HCT116 (cell line): ENCODE measurements around the gene PVR. TPM values are rescaled to one million over a fixed set of nuclear protein-coding genes. Genes with fewer than 3 reads are reported as not detected.

Experiments used
- ATAC-seq: fragments of 200-7000 bp; cut with Tn5 transposase; 2 replicates; pipeline ENCODE4 v1.9.1; 2020; ENCODE audit warnings: mild to moderate bottlenecking, moderate library complexity
- BruUV-seq: library from RNA; stranded (reverse); fragments of 400-500 nt; replicated peaks from 2 replicates; lab custom pipeline; 2021; lab: Mats Ljungman, UMichigan
- CTCF ChIA-PET: fragments of 300-600 bp; sonication (Branson Sonifier 250); formaldehyde crosslinking; loops from one replicate; lab custom pipeline; 2021; ENCODE audit warnings: antibody characterized with exemption; lab: Charles Lee
- POLR2A ChIA-PET: fragments of 300-600, 350-600 bp; sonication (Branson Sonifier 250); formaldehyde crosslinking; loops from one replicate; lab custom pipeline; 2021; ENCODE audit warnings: antibody characterized with exemption; lab: Charles Lee
- RAD21 ChIA-PET, 2 experiments: fragments of 300-600 bp; sonication (Branson Sonifier 250); formaldehyde crosslinking; loops; one replicate each; lab custom pipeline; 2023; ENCODE audit warnings: low total read pairs in 2 of 2; ENCODE audit not compliant: uncharacterized antibody in 2 of 2, unreplicated experiment in 2 of 2, low non-redundant PET in 1 of 2; lab: Charles Lee
- DNase-seq: peaks from one replicate; pipeline ENCODE4 v3.0.0-alpha.2; 2010; ENCODE audit warnings: low read depth, low spot score
- H2AFZ ChIP-seq: fragments of 200-600 bp; shearing (Covaris generic), sonication (generic); 2 replicates; pipeline ENCODE4 v1.6.1; 2017; ENCODE audit warnings: low read depth, mixed run types, mixed read lengths, antibody characterized with exemption, low read length; ENCODE audit not compliant: poor library complexity, severe bottlenecking
- H3K27ac ChIP-seq: 2 replicates; pipeline ENCODE4 v1.5.1; 2012; ENCODE audit warnings: low read depth, low read length
- H3K27me3 ChIP-seq: fragments of 200-600 bp; sonication (generic); 2 replicates; pipeline ENCODE4 v1.6.1; 2016; ENCODE audit warnings: mixed run types, low read length, mixed read lengths; ENCODE audit not compliant: insufficient read depth
- H3K36me3 ChIP-seq, 2 experiments: fragments of 200-500 bp in 1 of 2; fragments of 200-600 bp in 1 of 2; sonication (Bioruptor generic) in 1 of 2; sonication (generic) in 1 of 2; 2 replicates each; pipeline versions ENCODE4 v1.5.1 to v1.6.1; 2014 to 2016; ENCODE audit warnings: low read length in 2 of 2, inconsistent platforms in 1 of 2, mixed read lengths in 1 of 2, mixed run types in 1 of 2; ENCODE audit not compliant: insufficient read depth in 2 of 2, control insufficient read depth in 1 of 2
- H3K4me1 ChIP-seq, 2 experiments: fragments of 200-600 bp in 1 of 2; sonication (generic) in 1 of 2; 2 replicates each; pipeline versions ENCODE4 v1.5.1 to v1.6.1; 2012 to 2017; ENCODE audit warnings: low read length in 2 of 2, inconsistent platforms in 1 of 2, mild to moderate bottlenecking in 1 of 2, mixed read lengths in 1 of 2, mixed run types in 1 of 2, moderate library complexity in 1 of 2; ENCODE audit not compliant: insufficient read depth in 2 of 2, control insufficient read depth in 1 of 2
- H3K4me2 ChIP-seq: fragments of 200-600 bp; sonication (generic); 2 replicates; pipeline ENCODE4 v1.6.1; 2017; ENCODE audit warnings: mixed run types, low read length, mixed read lengths
- H3K4me3 ChIP-seq, 2 experiments: fragments of 200-600 bp in 1 of 2; sonication (generic) in 1 of 2; replicated peaks in 1 of 2; 2 replicates each; pipeline ENCODE4 v1.5.1; 2011 to 2016; ENCODE audit warnings: low read length in 2 of 2, control low read depth in 1 of 2, low read depth in 1 of 2, mild to moderate bottlenecking in 1 of 2, mixed read lengths in 1 of 2, mixed run types in 1 of 2
- H3K79me2 ChIP-seq: fragments of 200-600 bp; sonication (generic); 2 replicates; pipeline ENCODE4 v1.6.1; 2017; ENCODE audit warnings: mild to moderate bottlenecking, mixed run types, low read length, moderate library complexity, mixed read lengths; ENCODE audit not compliant: insufficient read depth
- H3K9ac ChIP-seq: fragments of 200-600 bp; sonication (generic); 2 replicates; pipeline ENCODE4 v1.6.1; 2016; ENCODE audit warnings: low read length, mixed read lengths
- H3K9me2 ChIP-seq: fragments of 200-600 bp; sonication (generic), shearing (Covaris generic); 2 replicates; pipeline ENCODE4 v1.6.1; 2017; ENCODE audit warnings: mixed run types, mild to moderate bottlenecking, moderate library complexity; ENCODE audit not compliant: insufficient read depth
- H3K9me3 ChIP-seq, 2 experiments: fragments of 200-500 bp in 1 of 2; fragments of 200-600 bp in 1 of 2; sonication (Bioruptor generic) in 1 of 2; sonication (generic) in 1 of 2; 2 replicates each; pipeline ENCODE4 v1.6.1; 2014 to 2017; ENCODE audit warnings: low read length in 2 of 2, mixed read lengths in 2 of 2, inconsistent platforms in 1 of 2, low read depth in 1 of 2, mild to moderate bottlenecking in 1 of 2, mixed run types in 1 of 2, moderate library complexity in 1 of 2; ENCODE audit not compliant: control insufficient read depth in 1 of 2, insufficient read depth in 1 of 2
- H4K20me1 ChIP-seq: fragments of 200-600 bp; sonication (generic), shearing (Covaris generic); 2 replicates; pipeline ENCODE4 v1.6.1; 2017; ENCODE audit warnings: mixed run types, mild to moderate bottlenecking, moderate library complexity; ENCODE audit not compliant: insufficient read depth
- ATF3 ChIP-seq: IDR thresholded peaks from 2 replicates; pipeline ENCODE4 v1.6.1; 2012
- CEBPB ChIP-seq: IDR thresholded peaks from 2 replicates; pipeline ENCODE4 v1.6.1; 2012; ENCODE audit warnings: low read depth
- CTCF ChIP-seq, 3 experiments: fragments of 200-600 bp in 1 of 3; sonication (generic) in 1 of 3; IDR thresholded peaks in 2 of 3; conservative IDR thresholded peaks in 1 of 3; 2 replicates each; pipeline ENCODE4 v1.5.1; 2012 to 2017; ENCODE audit warnings: low read depth in 2 of 3, low read length in 2 of 3, antibody characterized with exemption in 1 of 3, borderline replicate concordance in 1 of 3, control low read depth in 1 of 3, mild to moderate bottlenecking in 1 of 3, mixed read lengths in 1 of 3, mixed run types in 1 of 3, moderate library complexity in 1 of 3; ENCODE audit not compliant: insufficient read depth in 1 of 3
- EGR1 ChIP-seq: IDR thresholded peaks from 2 replicates; pipeline ENCODE4 v1.6.1; 2012; ENCODE audit warnings: low read depth
- ELF1 ChIP-seq: IDR thresholded peaks from 2 replicates; pipeline ENCODE4 v1.6.1; 2012; ENCODE audit warnings: low read depth, borderline replicate concordance
- MAX ChIP-seq: IDR thresholded peaks from 2 replicates; pipeline ENCODE4 v1.6.1; 2012
- POLR2AphosphoS5 ChIP-seq: IDR thresholded peaks from 2 replicates; pipeline ENCODE4 v1.6.1; 2011; ENCODE audit warnings: mild to moderate bottlenecking, low read depth, low read length, moderate library complexity
- REST ChIP-seq: IDR thresholded peaks from 2 replicates; pipeline ENCODE4 v1.6.1; 2012; ENCODE audit warnings: low read depth
- YY1 ChIP-seq: IDR thresholded peaks from 2 replicates; pipeline ENCODE4 v1.6.1; 2011; ENCODE audit warnings: low read length, low read depth, moderate library complexity, mild to moderate bottlenecking; ENCODE audit not compliant: insufficient replicate concordance; ENCODE audit errors: extremely low read depth
- ZBTB33 ChIP-seq: IDR thresholded peaks from 2 replicates; pipeline ENCODE4 v1.6.1; 2011; ENCODE audit warnings: mild to moderate bottlenecking, low read length, moderate library complexity; ENCODE audit not compliant: insufficient replicate concordance; ENCODE audit errors: extremely low read depth
- ZNF274 ChIP-seq: fragments of 200-500 bp; sonication (Bioruptor generic); IDR thresholded peaks from 2 replicates; pipeline ENCODE4 v1.6.1; 2014; ENCODE audit warnings: mild to moderate bottlenecking, low read depth, low read length, inconsistent platforms
- intact Hi-C: fragments of 100-400 bp; cut with micrococcal nuclease; formaldehyde crosslinking; loops from 2 replicates; pipeline ENCODE4 v1.10.0; 2022
- total RNA-seq: library from RNA; stranded (reverse); gene quantifications from one replicate; pipeline ENCODE4 v1.2.1, GENCODE V29; 2021; ENCODE audit not compliant: unreplicated experiment

Gene PVR
- total RNA-seq, 1 experiment from 2014 or later, result 62.0 TPM

- ATAC-seq, result no peak
- ChIA-PET RAD21 (no interaction called here), CTCF (no interaction called here), POLR2A (no interaction called here)
- H2AFZ ChIP-seq, result no peak overlapping the region
- H3K9me2 ChIP-seq, result no peaks in the 10 kb centered on the region
- no peak overlapping the region for H3K4me2 ChIP-seq
- no peak overlapping the region for H3K9ac ChIP-seq
- intact Hi-C loops, result no loop called here
- peaks cover 12% of the 10 kb centered on the region; the same call in 1 of the 2 replicates for H3K79me2 ChIP-seq
- no peak for TF ChIP-seq ATF3
- H3K36me3 ChIP-seq, result peaks cover 43 to 75% of the 10 kb centered on the region in 2 experiments
- no peaks in the 10 kb centered on the region for H4K20me1 ChIP-seq
- H3K4me3 ChIP-seq, result no peak overlapping the region
- no peaks in the 10 kb centered on the region for H3K4me1 ChIP-seq
- no peaks in the 10 kb centered on the region for H3K9me3 ChIP-seq
- BruUV-seq, result no TSS peak
- DNase-seq, result no peak
- no peaks in the 10 kb centered on the region for H3K27me3 ChIP-seq
- no peak overlapping the region for H3K27ac ChIP-seq
These were observed 16.4 kb downstream of the PVR start for GRCh38 chr19:44660081-44660480.

- Histone ChIP-seq H3K4me3 (no peak overlapping the region), H3K9ac (no peak overlapping the region), H3K79me2 (peaks cover 12% of the 10 kb centered on the region; the same call in 1 of the 2 replicates), H2AFZ (no peak overlapping the region), H3K9me3 (no peaks in the 10 kb centered on the region), H3K27ac (no peak overlapping the region), H3K9me2 (no peaks in the 10 kb centered on the region), H3K4me1 (peaks cover 0 to 6% of the 10 kb centered on the region in 2 experiments; a peak in 1 of 4 replicates), H3K36me3 (peaks cover 35 to 63% of the 10 kb centered on the region in 2 experiments), H3K4me2 (no peak overlapping the region), H3K27me3 (no peaks in the 10 kb centered on the region), H4K20me1 (no peaks in the 10 kb centered on the region)
- BruUV-seq, result no TSS peak
- ChIA-PET RAD21 (no interaction called here), CTCF (no interaction called here), POLR2A (no interaction called here)
- no peak for DNase-seq
- ATAC-seq, result no peak
- intact Hi-C loops, result no loop called here
- TF ChIP-seq CTCF (IDR thresholded peaks at IDR 0.05 in 2 of 3, conservative IDR thresholded peaks at IDR 0.05 in 1 of 3; ENCODE audit: borderline replicate concordance in 1 of 3, insufficient read depth in 1 of 3, low read depth in 2 of 3, low read length in 2 of 3) (no peak), MAX (no peak), EGR1 (no peak), ELF1 (no peak), ZNF274 (no peak), ZBTB33 (no peak), YY1 (no peak), POLR2AphosphoS5 (no peak), CEBPB (no peak), REST (no peak)
These were observed 17.5 kb downstream of the PVR start for GRCh38 chr19:44661205-44661604.
